Stimulated activated CD4-positive, alpha-beta T cell treated with anti-CD3 and anti-CD28 coated beads, Interleukin-15, amount 100 ng/mL, for 48 hours (primary cell): ENCODE results near the gene IQGAP3.

Experiments used
- DNase-seq, 2 donors: peaks; one replicate each; pipeline ENCODE4 v3.0.0-alpha.2; 2020; ENCODE audit warnings: low read depth in 2 of 2

Gene IQGAP3

GRCh38 chr1:156483397-156483796 is 89.0 kb downstream of the IQGAP3 start:
- DNase-seq = no peak

GRCh38 chr1:156482276-156482675 is 90.1 kb downstream of the IQGAP3 start:
- DNase-seq = no peak

- no peak for DNase-seq
Measured at GRCh38 chr1:156481527-156481926, 90.8 kb downstream of the IQGAP3 start.

GRCh38 chr1:156480411-156481192 is 91.8 kb downstream of the IQGAP3 start:
- peak; percentile 57 to 76 for DNase-seq

DNA sequence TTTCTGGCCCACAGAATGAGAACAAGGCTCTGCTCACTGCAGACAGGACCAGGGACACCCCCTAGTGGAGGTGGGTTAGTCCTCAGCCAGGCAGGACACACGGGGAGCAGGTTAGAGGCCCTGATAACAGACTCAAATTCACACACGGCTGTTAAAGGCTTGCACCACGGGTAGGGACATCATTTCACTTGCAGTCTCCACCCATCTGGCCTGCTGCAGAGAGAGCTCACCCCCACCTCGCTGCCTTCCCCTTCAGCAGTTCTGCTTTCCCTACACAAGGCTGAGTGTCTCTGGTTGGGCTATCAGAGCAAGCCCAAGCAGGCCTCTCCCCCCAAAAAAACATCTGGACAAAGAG is 92.4 kb downstream of the IQGAP3 start:
- DNase-seq = no peak

GRCh38 chr1:156479093-156480015 is 93.0 kb downstream of the IQGAP3 start:
- no peak for DNase-seq

DNA sequence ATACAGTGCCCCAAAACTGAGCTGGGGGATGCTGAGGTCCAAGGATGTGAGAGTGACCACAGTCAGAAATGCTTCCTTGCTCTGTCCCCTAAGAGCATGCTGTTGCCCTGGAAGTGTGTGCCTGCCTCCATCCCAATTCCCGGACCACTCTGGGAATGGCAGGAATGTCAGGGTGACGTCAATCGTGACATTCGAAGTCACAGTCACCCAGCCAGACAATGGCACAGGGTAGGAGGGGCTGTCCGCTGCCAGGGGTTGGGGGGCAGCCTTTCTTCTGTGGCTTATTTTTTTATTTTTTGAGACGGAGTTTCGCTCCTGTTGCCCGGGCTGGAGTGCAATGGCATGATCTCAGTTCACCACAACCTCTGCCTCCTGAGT is 94.1 kb downstream of the IQGAP3 start:
- DNase-seq = no peak

GRCh38 chr1:156477526-156478249 is 94.7 kb downstream of the IQGAP3 start:
- DNase-seq = no peak

GRCh38 chr1:156476501-156477298 is 95.7 kb downstream of the IQGAP3 start:
- DNase-seq = peak; percentile 19 to 33

DNA sequence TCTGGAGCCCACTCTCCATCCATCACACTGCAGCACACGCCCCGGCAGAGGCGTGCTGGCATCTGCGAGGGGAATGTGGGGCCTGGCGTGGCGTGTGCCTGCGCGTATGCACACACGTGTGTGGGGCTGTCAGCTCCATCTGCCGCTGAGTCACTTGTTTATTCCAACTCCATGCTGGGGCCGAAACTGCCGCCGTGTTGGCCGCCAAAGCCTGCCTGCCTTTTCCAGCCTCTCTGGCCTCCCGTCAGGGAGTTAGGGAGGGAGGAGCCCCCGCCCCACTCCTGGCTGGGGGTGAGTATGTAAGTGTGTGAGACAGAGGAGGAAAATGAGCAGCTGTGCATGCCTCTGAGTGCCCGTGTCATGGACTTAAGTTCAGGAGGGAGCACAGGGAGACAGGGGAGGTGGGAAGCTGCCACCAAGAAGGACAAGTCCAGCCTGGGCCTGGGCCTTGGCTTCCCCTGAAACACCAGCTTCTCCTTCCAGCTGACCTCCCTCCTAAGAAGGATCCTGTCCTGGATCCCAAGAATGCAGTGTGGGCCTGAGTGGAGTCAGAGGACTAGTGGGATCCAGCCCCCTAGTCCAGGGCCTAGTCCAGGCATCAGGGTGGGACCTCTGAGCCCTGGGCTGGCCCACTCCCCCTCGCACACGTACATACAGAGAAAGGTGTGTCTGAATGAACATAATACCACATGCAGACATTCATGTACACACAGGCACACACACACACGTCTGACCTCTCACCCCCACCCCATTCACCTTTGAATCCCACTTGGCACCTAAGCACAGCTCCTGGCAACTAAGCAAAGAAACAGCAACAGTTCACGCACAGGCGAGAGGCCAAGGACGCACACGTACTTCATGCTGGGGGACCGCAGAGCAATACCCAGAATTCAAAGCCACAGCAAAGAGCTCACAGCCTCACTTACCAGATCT is 96.5 kb downstream of the IQGAP3 start:
- DNase-seq = no peak
